Mammary epithelial cell (primary cell): ENCODE measurements around the gene SEPTIN1.

Experiments used
- EZH2 ChIP-seq: IDR thresholded peaks from 2 replicates; pipeline ENCODE4 v1.6.1; 2012; ENCODE audit warnings: low read length, inconsistent platforms, borderline replicate concordance
- TF ChIP-seq, protein P1 (sequence below), 2 donors: IDR thresholded peaks in 1 of 2; conservative IDR thresholded peaks in 1 of 2; 2 replicates each; pipeline ENCODE4 v1.5.1; 2011 to 2012; ENCODE audit warnings: inconsistent platforms in 2 of 2, low read length in 2 of 2, mild to moderate bottlenecking in 2 of 2, control low read depth in 1 of 2, low read depth in 1 of 2; ENCODE audit not compliant: insufficient read depth in 1 of 2; ENCODE audit errors: extremely low read depth in 1 of 2

- TF ChIP-seq, protein P1, sequence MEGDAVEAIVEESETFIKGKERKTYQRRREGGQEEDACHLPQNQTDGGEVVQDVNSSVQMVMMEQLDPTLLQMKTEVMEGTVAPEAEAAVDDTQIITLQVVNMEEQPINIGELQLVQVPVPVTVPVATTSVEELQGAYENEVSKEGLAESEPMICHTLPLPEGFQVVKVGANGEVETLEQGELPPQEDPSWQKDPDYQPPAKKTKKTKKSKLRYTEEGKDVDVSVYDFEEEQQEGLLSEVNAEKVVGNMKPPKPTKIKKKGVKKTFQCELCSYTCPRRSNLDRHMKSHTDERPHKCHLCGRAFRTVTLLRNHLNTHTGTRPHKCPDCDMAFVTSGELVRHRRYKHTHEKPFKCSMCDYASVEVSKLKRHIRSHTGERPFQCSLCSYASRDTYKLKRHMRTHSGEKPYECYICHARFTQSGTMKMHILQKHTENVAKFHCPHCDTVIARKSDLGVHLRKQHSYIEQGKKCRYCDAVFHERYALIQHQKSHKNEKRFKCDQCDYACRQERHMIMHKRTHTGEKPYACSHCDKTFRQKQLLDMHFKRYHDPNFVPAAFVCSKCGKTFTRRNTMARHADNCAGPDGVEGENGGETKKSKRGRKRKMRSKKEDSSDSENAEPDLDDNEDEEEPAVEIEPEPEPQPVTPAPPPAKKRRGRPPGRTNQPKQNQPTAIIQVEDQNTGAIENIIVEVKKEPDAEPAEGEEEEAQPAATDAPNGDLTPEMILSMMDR (conservative IDR thresholded peaks at IDR 0.05 in 1 of 2, IDR thresholded peaks at IDR 0.05 in 1 of 2; ENCODE audit: extremely low read depth in 1 of 2, insufficient read depth in 1 of 2, low read depth in 1 of 2, low read length in 2 of 2): no peak
- no peak for TF ChIP-seq EZH2
These were observed 45.7 kb upstream of the SEPTIN1 start for GRCh38 chr16:30428055-30428454.
